Measurements from ENCODE around the gene ABLIM2.

DNA sequence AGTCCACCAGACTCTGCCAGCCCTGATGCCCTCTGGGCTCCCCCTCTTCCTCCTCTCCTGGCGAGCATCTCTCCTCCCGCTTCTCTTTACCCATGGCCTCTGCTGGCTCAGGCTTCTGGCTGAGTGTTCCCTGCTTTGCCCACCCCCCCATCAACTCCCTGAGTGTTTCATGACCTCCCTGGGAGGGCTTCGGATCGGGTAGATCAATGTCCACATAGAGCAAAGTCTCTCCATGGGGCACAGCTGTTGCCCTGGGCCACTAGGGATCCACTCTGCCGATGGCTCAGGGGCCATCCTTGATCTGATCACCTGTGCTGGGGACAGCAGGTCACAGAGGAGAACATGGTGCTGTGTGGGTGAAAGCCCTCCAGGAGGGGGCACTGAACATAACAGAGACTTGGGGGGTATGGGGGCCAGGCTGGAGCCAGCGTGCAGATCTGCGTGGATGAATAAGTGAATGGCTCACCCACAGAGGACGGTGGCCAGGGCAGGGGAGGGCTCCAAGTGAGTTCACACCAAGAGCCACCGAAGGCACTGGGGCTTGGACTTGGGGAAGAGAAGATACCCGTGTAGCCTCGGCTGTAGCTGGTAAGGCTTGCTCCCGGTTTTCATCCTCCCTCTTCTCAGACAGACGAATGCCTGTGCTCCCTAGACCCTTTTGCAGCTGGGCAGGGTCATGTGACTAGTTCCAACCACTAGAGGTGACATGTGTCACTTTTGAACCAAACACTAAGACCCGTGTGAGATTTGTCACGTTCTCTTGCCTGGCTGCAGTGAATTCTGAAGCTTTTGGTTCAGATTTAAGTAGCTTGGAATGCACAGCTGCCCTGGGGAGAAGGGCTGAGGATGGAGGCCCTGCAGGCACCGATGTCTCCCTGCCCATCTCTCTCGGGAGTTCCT is 195.8 kb downstream of the ABLIM2 start:
- TF ChIP-seq CEBPB (IDR thresholded peaks at IDR 0.05; ENCODE audit: borderline replicate concordance in 1 of 2, low read depth in 2 of 2, low read length in 2 of 2) (no peak), POLR2A (IDR thresholded peaks at IDR 0.05; ENCODE audit: low read depth, low read length) (no peak), CTCF (IDR thresholded peaks at IDR 0.05 in 2 of 3, conservative IDR thresholded peaks at IDR 0.05 in 1 of 3; ENCODE audit: control insufficient read depth in 2 of 3, extremely low read depth in 1 of 3, insufficient read depth in 1 of 3, low read depth in 3 of 3, low read length in 3 of 3) (no peak), HDAC6 (IDR thresholded peaks at IDR 0.05; ENCODE audit: unreplicated experiment) (no peak), ZNF274 (IDR thresholded peaks at IDR 0.05; ENCODE audit: insufficient read depth, insufficient read length) (no peak), ZNF24 (IDR thresholded peaks at IDR 0.05) (no peak), MXI1 (IDR thresholded peaks at IDR 0.05; ENCODE audit: low read depth, low read length) (no peak), POLR2AphosphoS5 (IDR thresholded peaks at IDR 0.05; ENCODE audit: low read length) (no peak), MEF2A (IDR thresholded peaks at IDR 0.05; ENCODE audit: insufficient read depth, low read depth, low read length) (no peak), JUND (IDR thresholded peaks at IDR 0.05; ENCODE audit: low read depth, low read length) (no peak), SMAD1 (IDR thresholded peaks at IDR 0.05; ENCODE audit: low read depth, partially characterized antibody) (no peak)
- TF ChIP-seq, protein P1, sequence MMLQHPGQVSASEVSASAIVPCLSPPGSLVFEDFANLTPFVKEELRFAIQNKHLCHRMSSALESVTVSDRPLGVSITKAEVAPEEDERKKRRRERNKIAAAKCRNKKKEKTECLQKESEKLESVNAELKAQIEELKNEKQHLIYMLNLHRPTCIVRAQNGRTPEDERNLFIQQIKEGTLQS (IDR thresholded peaks at IDR 0.05; ENCODE audit: borderline replicate concordance, extremely low read depth, low read depth, low read length): no peak
